ENCODE results near the gene MGAT4B. TPM values are rescaled to one million over a fixed set of nuclear protein-coding genes. Genes with fewer than 3 reads are reported as not detected.

Gene MGAT4B
- total RNA-seq, 1 donor from 2014 or later = 131 TPM

DNA sequence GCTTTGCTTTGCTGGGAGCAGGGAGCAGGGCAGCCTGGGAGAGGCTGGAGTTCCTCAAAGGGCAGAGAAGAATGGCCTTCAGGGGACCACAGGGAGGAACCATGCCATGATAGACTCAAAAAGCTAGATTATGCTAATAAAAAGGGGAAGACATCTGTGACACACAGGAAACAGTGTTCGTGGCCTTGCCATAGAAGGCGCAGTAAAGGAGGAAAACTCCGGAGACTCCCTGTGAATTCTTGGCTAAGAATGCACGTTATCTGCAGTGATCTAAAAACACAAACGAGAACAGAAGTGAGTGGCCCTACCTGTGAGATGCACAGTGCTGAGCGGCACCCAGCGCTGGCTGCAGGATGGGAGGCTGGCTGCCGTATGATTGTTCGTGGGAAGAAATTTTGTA lies 28.8 kb downstream of the MGAT4B start:
- Mint-ChIP-seq H3K4me3 (no peak overlapping the region), H3K9me3 (no peaks in the 10 kb centered on the region), H3K36me3 (peaks cover 38% of the 10 kb centered on the region), H3K27ac (no peak overlapping the region), H3K4me1 (no peaks in the 10 kb centered on the region), H3K27me3 (ENCODE audit: low read depth) (no peaks in the 10 kb centered on the region)
- TF ChIP-seq, protein P1, sequence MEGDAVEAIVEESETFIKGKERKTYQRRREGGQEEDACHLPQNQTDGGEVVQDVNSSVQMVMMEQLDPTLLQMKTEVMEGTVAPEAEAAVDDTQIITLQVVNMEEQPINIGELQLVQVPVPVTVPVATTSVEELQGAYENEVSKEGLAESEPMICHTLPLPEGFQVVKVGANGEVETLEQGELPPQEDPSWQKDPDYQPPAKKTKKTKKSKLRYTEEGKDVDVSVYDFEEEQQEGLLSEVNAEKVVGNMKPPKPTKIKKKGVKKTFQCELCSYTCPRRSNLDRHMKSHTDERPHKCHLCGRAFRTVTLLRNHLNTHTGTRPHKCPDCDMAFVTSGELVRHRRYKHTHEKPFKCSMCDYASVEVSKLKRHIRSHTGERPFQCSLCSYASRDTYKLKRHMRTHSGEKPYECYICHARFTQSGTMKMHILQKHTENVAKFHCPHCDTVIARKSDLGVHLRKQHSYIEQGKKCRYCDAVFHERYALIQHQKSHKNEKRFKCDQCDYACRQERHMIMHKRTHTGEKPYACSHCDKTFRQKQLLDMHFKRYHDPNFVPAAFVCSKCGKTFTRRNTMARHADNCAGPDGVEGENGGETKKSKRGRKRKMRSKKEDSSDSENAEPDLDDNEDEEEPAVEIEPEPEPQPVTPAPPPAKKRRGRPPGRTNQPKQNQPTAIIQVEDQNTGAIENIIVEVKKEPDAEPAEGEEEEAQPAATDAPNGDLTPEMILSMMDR (IDR thresholded peaks at IDR 0.05; ENCODE audit: unreplicated experiment) = no peak
- DNase-seq (ENCODE audit: low spot score in 2 of 2, unreplicated experiment in 2 of 2) = no peak

DNA sequence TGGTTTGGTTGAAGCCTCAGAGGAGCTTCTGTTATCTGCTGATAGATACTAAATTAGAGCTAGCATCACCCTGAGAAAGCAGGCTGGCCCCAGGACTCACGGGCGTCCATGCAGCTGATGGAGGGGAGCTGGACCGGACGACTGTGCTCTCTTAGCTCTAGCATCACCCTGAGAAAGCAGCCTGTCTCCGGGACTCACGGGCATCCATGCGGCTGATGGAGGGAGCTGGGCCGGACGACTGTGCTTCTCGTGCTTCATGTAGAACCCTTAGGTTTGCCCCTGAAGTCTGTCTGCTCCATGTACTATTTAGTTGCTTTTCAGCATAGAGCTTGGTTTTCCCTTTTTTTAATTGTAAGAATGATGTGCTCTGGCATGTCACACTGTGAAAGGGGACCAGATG lies 29.2 kb downstream of the MGAT4B start:
- DNase-seq (ENCODE audit: low spot score in 2 of 2, unreplicated experiment in 2 of 2) = no peak
- H3K27me3 Mint-ChIP-seq (ENCODE audit: low read depth) = no peaks in the 10 kb centered on the region
- TF ChIP-seq, protein P1 (IDR thresholded peaks at IDR 0.05; ENCODE audit: unreplicated experiment) = no peak
- H3K9me3 Mint-ChIP-seq = no peaks in the 10 kb centered on the region
- H3K27ac Mint-ChIP-seq = peak overlapping the region; percentile 25
- H3K36me3 Mint-ChIP-seq = peaks cover 41% of the 10 kb centered on the region
- H3K4me3 Mint-ChIP-seq = no peak overlapping the region
- no peaks in the 10 kb centered on the region for H3K4me1 Mint-ChIP-seq

DNA sequence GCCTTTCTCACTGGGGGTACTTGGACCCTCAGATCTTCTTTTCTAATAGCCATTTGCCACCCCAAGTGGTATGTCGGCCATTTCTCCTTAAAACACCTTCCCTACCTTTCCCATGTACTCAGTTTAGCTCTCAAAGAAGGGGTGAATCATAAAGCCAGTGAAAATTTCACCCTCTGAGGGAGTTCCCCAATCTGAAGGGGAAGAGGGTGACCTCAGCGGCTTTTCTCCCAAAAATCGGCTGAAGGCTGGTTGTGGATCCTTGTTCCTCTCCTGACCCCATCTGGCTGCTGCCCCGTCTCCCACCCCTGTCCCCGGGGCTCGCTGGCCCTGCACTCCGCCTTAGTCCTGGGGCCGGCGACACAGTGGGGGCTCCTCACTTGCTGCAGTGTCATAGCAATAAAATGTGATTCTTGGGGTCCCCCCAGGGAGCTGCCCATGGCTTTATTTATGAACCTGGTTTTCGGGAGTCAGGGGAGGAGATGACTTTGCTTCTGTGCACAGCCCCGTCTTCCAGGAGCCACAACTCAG lies 30.2 kb downstream of the MGAT4B start:
- no peak overlapping the region for H3K4me3 Mint-ChIP-seq
- no peak for DNase-seq (ENCODE audit: low spot score in 2 of 2, unreplicated experiment in 2 of 2)
- H3K4me1 Mint-ChIP-seq = no peaks in the 10 kb centered on the region
- no peaks in the 10 kb centered on the region for H3K9me3 Mint-ChIP-seq
- no peaks in the 10 kb centered on the region for H3K27me3 Mint-ChIP-seq (ENCODE audit: low read depth)
- TF ChIP-seq, protein P1 (IDR thresholded peaks at IDR 0.05; ENCODE audit: unreplicated experiment) = no peak
- peaks cover 42% of the 10 kb centered on the region for H3K36me3 Mint-ChIP-seq
- H3K27ac Mint-ChIP-seq = no peak overlapping the region

DNA sequence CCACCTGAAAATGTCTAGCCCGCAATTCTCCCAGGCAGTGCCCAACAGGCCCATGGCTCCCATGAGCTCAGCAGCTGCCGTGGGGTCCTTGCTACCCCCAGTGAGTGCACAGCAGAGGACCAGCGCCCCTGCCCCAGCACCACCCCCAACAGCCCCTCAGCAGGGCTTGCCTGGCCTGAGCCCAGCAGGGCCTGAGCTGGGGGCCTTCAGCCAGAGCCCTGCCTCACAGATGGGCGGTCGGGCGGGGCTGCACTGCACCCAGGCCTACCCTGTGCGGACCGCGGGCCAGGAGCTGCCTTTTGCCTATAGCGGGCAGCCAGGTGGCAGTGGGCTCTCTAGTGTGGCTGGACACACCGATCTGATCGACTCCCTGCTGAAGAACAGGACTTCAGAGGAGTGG lies 32.2 kb downstream of the MGAT4B start:
- no peak overlapping the region for H3K4me3 Mint-ChIP-seq
- no peaks in the 10 kb centered on the region for H3K27me3 Mint-ChIP-seq (ENCODE audit: low read depth)
- no peaks in the 10 kb centered on the region for H3K9me3 Mint-ChIP-seq
- no peak for DNase-seq (ENCODE audit: low spot score in 2 of 2, unreplicated experiment in 2 of 2)
- H3K36me3 Mint-ChIP-seq = peaks cover 49% of the 10 kb centered on the region
- H3K27ac Mint-ChIP-seq = no peak overlapping the region
- TF ChIP-seq, protein P1 (IDR thresholded peaks at IDR 0.05; ENCODE audit: unreplicated experiment) = no peak
- H3K4me1 Mint-ChIP-seq = no peaks in the 10 kb centered on the region

GRCh38 chr5:179773686-179774040 lies 33.0 kb downstream of the MGAT4B start:
- TF ChIP-seq, protein P1 (IDR thresholded peaks at IDR 0.05; ENCODE audit: unreplicated experiment) = no peak
- Mint-ChIP-seq H3K36me3 (peaks cover 50% of the 10 kb centered on the region), H3K9me3 (no peaks in the 10 kb centered on the region), H3K27me3 (ENCODE audit: low read depth) (no peaks in the 10 kb centered on the region), H3K4me1 (no peaks in the 10 kb centered on the region), H3K4me3 (no peak overlapping the region), H3K27ac (no peak overlapping the region)
- DNase-seq (ENCODE audit: low spot score in 2 of 2, unreplicated experiment in 2 of 2) = no peak

- H3K36me3 Mint-ChIP-seq = peaks cover 47% of the 10 kb centered on the region
- DNase-seq (ENCODE audit: low spot score in 2 of 2, unreplicated experiment in 2 of 2) = no peak
- H3K4me1 Mint-ChIP-seq = no peaks in the 10 kb centered on the region
- H3K27me3 Mint-ChIP-seq (ENCODE audit: low read depth) = no peaks in the 10 kb centered on the region
- H3K9me3 Mint-ChIP-seq = no peaks in the 10 kb centered on the region
- H3K27ac Mint-ChIP-seq = no peak overlapping the region
- no peak overlapping the region for H3K4me3 Mint-ChIP-seq
- TF ChIP-seq, protein P1 (IDR thresholded peaks at IDR 0.05; ENCODE audit: unreplicated experiment) = no peak
Measured at GRCh38 chr5:179772351-179772750, 34.3 kb downstream of the MGAT4B start.

Measured in mesothelial cell of epicardium (in vitro differentiated cells).